GM11168 (cell line): ENCODE results near the gene ONECUT2.
"Not testable (repeated sequence)": the region's sequence is repeated elsewhere in the genome, so short reads cannot be mapped to it uniquely, and the experiment has no call there.

ENCODE experiments used
- in situ Hi-C: fragments of 300-500 bp; cut with MboI; formaldehyde crosslinking; loops from one replicate; pipeline ENCODE4 v1.12.0; 2022; ENCODE audit warnings: low sequenced_read_pairs; ENCODE audit not compliant: unreplicated experiment

Gene ONECUT2

DNA sequence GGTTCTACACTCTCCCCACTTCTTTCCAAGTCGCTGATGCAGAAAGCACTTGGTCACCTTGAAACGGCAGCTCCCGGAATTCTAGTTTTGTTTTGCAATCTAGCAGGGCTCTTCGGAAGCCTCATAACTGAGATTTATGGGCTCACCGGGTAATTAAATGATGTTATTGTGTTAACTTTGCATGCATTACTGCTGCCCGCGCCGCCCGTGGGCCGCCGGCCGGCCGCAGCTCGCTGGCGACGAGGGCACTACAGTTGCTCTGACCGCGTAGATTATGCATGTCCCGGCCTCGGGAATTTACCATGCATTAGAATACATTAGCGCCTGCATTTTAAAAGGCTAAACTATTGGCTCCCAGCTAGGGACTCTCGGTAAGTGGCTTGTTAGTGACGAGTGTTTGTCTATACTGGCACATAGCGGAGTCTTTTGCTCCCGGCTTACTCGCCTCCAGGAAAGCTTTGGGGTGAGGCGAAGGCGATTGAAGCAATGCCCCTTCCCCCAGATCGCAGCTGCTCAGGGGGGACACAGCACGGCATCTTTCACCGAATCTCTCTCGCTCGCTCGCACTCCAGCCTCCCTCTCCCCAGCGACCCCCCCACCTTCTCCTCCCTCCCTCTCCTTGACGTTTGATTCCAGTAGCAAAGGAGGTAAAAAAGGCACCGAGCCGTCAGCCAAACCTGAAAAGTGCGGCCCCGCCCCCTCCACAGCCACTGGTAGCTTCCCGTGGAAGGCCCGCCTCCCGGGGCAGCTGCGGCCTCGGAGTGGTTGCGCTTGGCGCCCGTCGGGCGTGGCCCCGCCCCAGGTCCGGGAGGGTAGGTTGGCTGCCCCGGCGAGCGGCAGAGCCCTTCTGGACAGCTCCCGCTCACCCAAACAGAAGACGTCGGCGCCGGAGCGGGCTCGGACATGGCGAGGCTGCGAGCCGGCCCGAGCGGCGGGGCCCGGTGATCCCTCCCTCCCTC is at the start of gene ONECUT2:
Gene ONECUT2 (plus strand): TSS at position 839 of the 959 bp plus-strand sequence. CDS start 343 bp downstream, outside the sequence.
- in situ Hi-C loops, result loop anchor here (25.0 kb wide), 1 partner anchor 573 kb away; no protein-coding TSS in a partner anchor

DNA sequence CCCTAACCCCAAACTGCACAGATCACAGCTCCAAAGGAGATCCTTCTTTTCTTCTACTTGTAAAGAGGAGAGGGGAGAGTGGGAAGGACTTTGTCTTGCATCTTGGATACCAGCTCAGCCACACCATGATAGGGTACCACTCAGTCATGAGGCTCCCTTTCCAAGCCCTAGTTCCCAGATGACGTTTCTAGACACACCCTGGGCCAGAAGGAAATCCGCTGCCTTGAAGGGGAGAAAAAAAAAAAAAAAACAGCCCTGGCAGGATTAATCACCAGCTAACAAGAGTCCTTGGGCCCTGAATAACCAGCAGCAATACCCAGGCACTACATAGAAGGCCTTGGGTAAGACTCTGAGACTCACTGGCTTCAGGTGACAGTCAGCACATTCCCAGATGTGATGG is 45.9 kb upstream of the ONECUT2 start:
- in situ Hi-C loops, result no loop called here

DNA sequence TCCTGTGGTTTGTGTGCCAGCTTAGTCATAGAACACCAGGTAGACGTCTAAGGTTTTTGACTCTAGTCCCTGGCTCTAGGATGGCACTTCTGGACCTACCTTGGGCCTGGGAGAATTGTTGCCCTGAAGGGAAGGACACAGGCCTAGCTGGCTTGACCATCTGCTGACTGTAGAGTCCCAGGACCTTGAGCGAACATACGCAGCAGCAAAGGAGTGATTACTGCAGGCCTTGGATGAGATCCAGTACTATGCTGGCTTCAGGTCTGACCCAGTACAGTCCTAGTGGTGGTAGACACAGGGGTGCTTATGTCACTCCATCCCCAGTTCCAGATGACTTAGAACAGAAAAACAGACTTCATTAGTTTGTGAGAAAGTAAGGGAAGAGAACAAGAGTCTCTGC is 45.1 kb upstream of the ONECUT2 start:
- in situ Hi-C loops, result no loop called here

DNA sequence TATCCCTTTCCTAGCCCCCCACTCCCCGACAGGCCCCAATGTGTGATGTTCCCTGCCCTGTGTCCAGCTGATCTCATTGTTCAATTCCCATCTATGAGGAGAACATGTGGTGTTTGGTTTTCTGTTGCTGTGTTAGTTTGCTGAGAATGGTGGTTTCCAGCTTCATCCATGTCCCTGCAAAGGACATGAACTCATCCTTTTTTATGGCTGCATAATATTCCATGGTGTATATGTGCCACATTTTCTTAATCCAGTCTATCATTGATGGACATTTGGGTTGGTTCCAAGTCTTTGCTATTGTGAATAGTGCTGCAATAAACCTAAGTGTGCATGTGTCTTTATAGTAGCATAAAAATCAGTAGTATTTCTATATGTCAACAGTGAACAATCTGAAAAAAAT is 40.4 kb upstream of the ONECUT2 start:
- in situ Hi-C loops, result not testable (repeated sequence)

DNA sequence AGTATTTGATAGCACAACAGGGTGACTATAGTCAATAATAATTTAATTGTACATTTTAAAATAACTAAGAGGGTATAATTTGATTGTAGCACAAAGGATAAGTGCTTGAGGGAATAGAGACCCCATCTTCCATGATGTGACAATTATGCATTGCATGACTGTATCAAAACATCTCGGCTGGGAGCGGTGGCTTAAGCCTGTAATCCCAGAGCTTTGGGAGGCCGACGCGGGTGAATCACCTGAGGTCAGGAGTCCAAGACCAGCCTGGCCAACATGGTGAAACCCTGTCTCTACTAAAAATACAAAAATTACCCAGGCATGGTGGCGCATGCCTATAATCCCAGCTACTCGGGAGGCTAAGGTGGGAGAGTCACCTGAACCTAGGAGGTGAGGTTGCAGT is 38.3 kb upstream of the ONECUT2 start:
- in situ Hi-C loops, result not testable (repeated sequence)

DNA sequence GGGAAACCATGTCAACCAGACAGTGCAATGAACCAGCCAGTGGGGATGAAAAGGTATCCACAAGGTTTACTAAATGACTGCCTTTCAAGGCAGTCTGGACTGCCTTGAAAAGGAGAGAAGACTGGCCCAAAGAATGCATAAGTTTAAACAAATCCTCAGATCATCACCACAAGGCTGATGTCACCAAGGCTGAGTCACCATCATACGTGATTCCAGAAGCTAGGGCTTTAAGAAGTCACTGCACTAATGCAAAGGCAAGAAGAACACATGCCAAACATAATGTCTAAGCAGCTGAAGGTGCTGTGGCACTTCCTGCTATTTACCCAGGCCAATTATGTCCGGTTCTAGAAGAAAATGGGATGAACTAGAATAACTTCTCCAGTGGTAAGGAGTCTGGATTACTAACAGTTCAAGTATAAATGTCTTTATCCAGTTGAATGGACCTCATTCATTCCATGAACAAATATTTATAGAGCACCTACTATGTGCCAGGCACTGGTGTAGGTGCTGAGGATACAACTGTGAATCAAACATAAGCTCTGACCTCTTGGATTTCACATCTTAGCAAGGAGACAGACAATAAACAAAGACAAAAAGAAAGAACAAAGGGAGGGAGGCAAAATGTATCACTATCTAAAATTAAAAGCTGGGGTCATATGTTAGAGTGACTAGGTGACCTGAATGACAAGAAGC is 37.6 kb upstream of the ONECUT2 start:
- in situ Hi-C loops, result no loop called here

DNA sequence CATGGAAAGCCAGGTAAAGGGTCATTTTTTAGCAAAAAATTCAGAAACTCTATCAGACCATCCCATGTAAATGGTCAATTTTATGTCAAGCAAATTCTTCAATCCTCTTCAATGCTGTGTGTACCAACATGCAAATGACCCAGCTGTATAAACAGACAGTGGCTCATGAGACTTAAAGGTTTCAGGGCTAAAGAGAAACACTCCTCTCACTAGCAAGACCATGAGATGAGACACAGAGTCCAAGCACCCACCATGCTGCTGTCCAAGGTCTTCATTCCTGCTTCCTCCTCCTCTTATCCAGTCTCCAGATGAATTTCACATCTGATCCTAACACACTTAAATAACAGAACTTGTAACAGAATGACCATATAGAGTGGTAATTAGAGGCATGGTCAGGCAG is 30.8 kb upstream of the ONECUT2 start:
- in situ Hi-C loops, result no loop called here

DNA sequence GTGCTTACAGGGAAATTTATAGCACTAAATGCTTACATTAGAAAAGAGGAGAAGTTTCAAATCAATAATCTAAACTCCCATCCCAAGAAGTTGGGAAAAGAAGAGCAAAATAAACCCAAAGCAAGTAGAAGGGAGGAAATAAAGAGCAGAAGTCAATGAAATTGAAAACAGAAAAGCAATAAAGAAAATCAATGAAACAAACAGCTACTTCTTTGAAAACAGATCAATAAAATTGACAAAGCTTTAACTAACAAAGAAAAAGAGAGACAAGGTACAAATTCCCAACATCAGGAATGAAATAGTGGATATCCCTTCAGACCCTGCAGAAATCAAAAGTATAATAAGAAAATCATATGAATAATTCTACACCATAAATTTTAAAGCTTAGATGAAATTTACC is 25.5 kb upstream of the ONECUT2 start:
- in situ Hi-C loops, result no loop called here

DNA sequence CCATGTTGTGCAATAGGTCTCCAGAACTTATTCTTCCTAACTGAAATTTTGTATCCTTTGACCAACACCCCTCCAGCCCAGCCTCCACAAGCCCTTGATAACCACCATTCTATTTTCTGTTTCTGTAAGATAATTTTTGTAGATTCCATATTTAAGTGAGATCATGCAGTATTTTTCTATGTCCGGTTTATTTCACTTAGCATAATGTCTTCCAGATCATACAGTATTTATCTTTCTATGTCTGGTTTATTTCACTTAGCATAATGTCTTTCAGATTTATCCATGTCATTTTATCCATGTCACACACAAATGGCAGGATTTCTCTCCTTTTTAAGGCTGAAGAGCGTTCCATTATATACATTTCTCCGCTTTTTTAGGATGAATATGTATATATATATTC is 24.4 kb upstream of the ONECUT2 start:
- in situ Hi-C loops, result no loop called here

DNA sequence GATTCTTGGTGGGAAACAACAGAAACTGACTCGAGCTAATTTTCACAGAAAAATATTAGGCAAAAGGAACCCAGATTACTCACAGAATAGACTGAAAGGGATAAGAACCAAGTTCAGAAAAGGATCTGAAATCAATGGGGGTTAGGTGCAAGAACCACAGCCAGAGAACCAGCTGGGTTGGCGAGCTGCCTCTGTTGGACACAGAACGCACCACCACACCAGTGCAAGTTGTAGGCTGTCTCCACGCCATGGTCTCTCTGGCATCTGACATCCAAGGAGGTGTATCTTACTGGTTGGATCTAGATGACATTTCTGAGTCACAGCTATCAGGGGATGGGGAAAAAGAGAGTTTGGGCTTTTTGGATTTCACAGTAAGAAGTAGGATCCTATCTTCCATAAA is 18.6 kb upstream of the ONECUT2 start:
- in situ Hi-C loops, result no loop called here

DNA sequence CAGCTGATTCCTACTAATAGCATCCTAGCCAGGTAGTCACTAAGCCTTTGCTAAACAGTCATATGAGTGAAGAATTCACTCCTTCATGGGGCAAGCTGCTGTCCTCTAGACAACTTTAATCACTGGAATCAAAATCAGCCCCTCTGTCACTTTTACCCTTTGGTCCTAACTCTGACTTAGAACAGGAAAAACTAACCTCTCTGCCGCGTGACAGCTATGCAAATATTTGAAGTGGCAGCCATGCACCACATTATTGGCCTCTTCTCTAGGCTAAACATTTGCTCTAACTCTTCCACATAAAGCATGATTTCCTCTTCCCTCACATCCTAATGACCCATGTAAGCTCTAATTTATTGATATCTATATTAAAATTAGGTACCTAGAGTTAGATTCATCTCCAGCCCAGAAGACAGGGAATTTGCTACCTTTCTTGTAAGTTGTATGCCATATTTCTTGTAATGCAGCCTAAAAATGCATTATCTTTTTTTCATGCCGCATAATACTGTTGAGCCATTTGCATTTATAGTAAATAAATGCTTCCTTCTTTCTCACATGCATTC is 12.8 kb upstream of the ONECUT2 start:
- in situ Hi-C loops, result no loop called here

DNA sequence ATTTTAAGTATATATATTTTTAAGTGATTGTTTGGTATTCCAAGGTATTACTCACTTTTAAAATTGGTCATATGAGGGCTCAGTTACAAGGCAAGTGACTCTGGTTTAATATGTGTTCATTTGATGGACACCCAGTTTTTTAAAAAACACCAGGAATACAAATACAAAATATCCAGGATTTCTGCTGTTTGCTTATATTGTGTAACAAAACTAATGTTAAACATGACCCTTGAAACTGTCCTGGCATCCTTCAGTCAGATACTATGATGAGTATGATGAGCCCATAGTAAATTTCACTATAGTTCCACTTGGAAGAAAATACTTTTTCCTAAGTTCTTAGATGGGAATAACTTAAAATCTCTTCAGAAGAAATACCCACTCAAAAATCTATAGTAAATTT is 11.4 kb upstream of the ONECUT2 start:
- in situ Hi-C loops, result no loop called here

DNA sequence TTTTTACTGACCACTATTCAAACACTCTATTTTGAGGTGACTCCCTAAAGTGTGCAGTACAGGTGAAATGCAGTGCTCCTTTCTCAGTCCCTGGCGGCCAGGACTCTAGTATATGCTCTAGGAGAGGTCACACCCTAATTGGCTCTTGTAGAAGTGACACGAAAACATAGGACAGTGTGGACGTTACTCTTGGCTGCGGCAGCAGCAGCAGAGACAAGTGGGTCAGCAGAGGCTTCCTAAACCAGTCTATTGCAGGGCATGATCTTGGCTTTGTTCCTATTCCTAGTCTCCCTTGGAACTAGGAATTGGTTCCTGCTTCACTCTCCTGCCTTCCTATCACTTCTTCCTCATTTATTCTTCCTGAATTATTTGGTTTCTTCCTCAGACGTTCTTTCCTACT is 10.1 kb upstream of the ONECUT2 start:
- in situ Hi-C loops, result loop anchor here (25.0 kb wide), 1 partner anchor 563 kb away; no protein-coding TSS in a partner anchor

DNA sequence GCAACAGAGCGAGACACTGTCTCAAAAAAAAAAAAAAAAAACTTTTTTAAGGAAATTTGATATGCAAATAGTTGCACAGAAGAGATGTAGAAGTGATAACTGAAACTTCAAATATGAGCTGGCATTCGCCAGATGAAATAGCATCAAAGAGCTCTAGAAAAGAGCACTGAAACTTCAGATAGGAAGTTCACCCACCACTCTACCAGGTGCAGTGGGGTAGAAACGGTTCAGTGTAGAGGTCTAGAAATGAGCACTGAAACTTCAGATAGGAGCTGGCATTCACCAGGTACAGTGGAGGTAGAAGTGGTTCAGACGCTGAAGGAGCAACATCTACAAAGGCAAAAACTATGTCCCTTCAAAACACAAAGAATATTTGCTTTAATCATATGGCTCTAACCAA is 9.0 kb upstream of the ONECUT2 start:
- in situ Hi-C loops, result loop anchor here (25.0 kb wide), 1 partner anchor 564 kb away; no protein-coding TSS in a partner anchor

DNA sequence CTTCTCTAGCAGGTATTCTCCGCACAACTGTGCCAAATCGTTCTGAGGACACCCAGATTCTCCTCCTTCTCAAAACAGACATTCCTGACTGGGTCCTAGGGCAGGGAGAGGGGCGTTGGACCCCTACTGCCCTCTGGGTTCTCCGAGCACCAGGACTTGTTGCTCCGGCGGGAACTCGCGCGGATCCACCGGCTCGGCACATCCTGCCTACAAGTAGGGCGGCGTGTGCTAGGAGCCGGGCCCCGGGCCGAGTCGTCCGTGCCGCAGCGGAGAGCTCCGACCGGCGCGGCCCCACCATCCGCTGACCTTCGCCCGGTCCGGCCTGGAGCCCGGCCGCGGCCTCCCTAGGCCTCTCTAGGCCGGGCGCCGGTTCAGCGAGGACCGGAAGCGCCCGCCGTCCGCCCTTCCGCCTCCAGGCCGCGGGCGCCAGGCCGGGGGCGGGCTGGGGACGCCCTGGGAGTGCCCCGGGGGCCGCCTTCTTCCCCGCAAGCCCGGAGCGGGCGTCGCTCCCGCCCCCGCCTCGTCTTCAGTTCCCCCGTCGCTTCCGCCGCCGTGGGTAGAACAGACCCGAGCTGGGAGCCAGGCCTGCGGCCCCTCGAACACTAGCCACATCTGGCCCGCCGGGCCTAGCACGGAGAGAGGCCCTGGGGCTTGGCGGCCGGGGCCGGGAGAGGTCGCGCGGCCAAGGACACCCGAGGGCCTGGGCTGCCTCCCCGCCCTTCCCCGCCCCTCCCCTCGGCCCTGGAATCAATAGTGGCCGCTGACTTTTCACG is 7.6 kb upstream of the ONECUT2 start:
- in situ Hi-C loops, result loop anchor here (25.0 kb wide), 1 partner anchor 565 kb away; no protein-coding TSS in a partner anchor

DNA sequence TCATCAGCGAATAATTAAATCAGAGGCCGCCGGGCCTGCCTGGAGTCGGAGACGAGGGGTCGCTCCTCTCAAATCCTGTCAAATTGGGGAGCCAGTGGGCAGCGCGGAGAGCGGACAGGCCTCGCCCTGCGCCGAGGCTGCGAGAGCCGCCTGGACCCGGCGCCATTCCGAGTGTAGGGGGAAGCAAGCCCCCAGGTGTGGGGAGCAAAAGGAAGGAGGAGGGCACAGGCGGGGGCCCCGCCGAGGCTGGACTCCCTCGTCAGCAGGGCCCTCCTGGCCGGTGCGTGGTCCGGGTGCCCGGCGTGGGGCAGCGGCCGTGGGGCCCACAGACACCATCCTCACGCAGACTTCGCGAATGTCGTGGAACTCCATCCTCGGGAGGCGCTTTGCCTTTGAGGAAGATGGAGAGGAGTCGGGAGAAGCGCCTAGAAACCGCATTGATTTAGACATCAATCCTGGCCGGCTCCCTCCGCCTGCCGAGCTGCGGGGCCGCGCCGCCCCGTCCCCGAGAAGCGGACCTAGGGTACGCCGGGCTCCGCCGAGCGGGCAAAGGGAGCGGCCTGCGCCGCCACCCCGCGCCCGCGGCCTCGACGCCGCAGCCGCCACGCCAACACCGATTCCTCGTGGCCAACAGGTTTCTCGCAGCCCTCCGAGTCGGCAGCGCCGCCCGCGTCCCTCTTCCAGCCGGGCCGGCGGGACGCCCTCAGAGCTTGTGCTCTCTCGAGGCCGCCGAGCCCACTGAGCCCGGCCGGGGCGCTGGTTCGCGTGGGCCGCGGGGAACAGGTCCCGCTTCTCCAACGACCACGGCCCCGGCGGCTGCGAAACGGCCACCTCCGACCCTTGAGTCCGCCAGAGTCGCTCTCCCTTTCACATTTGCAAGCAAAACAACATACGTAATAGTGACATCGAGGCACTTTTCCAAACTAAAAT is 6.7 kb upstream of the ONECUT2 start:
- in situ Hi-C loops, result loop anchor here (25.0 kb wide), 1 partner anchor 566 kb away; no protein-coding TSS in a partner anchor

DNA sequence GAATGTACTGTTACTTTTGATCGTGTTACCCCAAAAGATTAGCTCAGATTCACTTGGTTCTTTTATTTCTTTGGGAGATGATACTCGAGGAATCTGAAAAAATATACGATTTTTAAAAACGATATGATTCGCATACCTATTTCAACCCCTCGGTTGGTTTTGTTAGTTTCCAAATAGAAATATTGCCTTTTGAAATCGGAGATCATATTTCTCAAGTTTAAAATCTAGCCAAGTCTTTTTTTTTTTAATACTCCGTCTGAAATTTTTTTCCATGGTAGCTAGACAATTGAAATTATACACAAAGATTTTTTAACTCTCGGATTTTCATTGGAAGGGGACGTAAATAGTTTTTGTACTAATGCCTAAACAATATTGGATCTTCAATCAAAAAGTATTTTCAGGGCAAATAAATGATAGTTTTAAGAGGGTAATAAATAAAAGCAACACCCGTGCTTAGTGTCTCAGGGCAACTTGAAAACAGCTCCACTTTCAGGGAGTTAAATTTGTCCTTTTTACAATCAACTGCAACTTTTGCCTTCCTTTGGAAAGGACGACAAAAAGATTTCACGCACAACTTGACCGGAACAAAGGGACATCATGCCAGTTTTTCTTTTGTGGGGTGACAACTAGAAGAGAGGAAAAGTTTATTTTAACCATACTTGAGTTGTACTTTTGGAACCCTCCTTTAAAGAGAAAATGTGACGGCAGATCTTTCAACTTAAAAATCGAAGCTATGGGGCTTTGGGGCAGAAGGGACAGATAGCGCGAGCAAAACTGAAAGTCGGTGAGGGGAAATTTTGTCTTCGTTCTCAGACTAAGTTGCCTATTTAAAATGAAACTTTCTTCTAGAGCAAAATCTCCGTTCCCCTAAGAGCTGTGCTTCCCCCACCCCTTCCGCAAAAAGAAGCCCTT is 5.8 kb upstream of the ONECUT2 start:
- in situ Hi-C loops, result loop anchor here (25.0 kb wide), 1 partner anchor 567 kb away; no protein-coding TSS in a partner anchor
